Lung (tissue), 12 donors: ENCODE results near the gene FLII. TPM values are rescaled to one million over a fixed set of nuclear protein-coding genes. Genes with fewer than 3 reads are reported as not detected.

ENCODE experiments used
- ATAC-seq: fragments of 200-7000 bp; cut with Tn5 transposase; one replicate; pipeline ENCODE4 v1.9.1; 2020; ENCODE audit warnings: moderate number of reproducible peaks; ENCODE audit not compliant: insufficient read depth, low FRiP score
- DNase-seq, 3 donors: peaks; one replicate each; pipeline ENCODE4 v3.0.0-alpha.2; 2013 to 2017
- H3K27ac ChIP-seq, 2 donors: one replicate each; pipeline ENCODE4 v1.5.1; 2013; ENCODE audit warnings: mild to moderate bottlenecking in 2 of 2, moderate library complexity in 2 of 2, control low read depth in 1 of 2, inconsistent platforms in 1 of 2, low read depth in 1 of 2, low read length in 1 of 2
- H3K27me3 ChIP-seq, 3 donors: one replicate each; pipeline ENCODE4 v1.5.1; 2013; ENCODE audit warnings: low read length in 2 of 3; ENCODE audit not compliant: control insufficient read depth in 3 of 3, insufficient read depth in 3 of 3
- H3K36me3 ChIP-seq, 4 donors: one replicate each; pipeline ENCODE4 v1.5.1; 2013; ENCODE audit warnings: low read length in 4 of 4, mild to moderate bottlenecking in 1 of 4, moderate library complexity in 1 of 4; ENCODE audit not compliant: control insufficient read depth in 4 of 4, insufficient read depth in 4 of 4
- H3K4me1 ChIP-seq, 5 donors: one replicate each; pipeline ENCODE4 v1.5.1; 2013; ENCODE audit warnings: low read length in 5 of 5, mild to moderate bottlenecking in 2 of 5, moderate library complexity in 1 of 5; ENCODE audit not compliant: control insufficient read depth in 5 of 5, insufficient read depth in 5 of 5
- H3K4me3 ChIP-seq: one replicate; pipeline ENCODE4 v1.5.1; 2013; ENCODE audit warnings: mild to moderate bottlenecking, control low read depth, moderate library complexity
- H3K9ac ChIP-seq, 2 donors: one replicate each; pipeline ENCODE4 v1.5.1; 2013; ENCODE audit warnings: low read length in 2 of 2, control low read depth in 1 of 2; ENCODE audit not compliant: insufficient read depth in 1 of 2
- H3K9me3 ChIP-seq, 4 donors: one replicate each; pipeline ENCODE4 v1.5.1; 2013; ENCODE audit warnings: low read length in 3 of 4, mild to moderate bottlenecking in 1 of 4, moderate library complexity in 1 of 4; ENCODE audit not compliant: control insufficient read depth in 4 of 4, insufficient read depth in 3 of 4
- CTCF ChIP-seq: IDR thresholded peaks from 2 replicates; pipeline ENCODE4 v1.5.1; 2012; ENCODE audit warnings: mild to moderate bottlenecking; ENCODE audit errors: control extremely low read depth, extremely low read depth
- WGBS, 2 donors: extraction: QIAGEN DNeasy Blood & Tissue Kit; methylation state at CpG; one replicate each; pipeline ENCODE4 v1.1.7; 2013; 5-methylcytosine and 5-hydroxymethylcytosine counted together
- polyA plus RNA-seq, 2 donors: library from polyadenylated mRNA; stranded (reverse); fragments of 200-250 nt; gene quantifications; one replicate each; pipeline ENCODE4 v1.2.1, GENCODE V29; 2013
- total RNA-seq, 2 donors: library from RNA; depleted of rRNA in 1 of 2; stranded (reverse); fragments of >200 nt in 1 of 2; gene quantifications; one replicate each; pipeline ENCODE4 v1.2.1, GENCODE V29; 2014 to 2021
- donor health status: control.
- donor health status: control.
- donor health status: Bipolar disorder and iron deficiency.
- donor health status: healthy.
- donor health status: DM: yes; HTN: yes; CAD: no.

FLII gene
- total and polyA plus RNA-seq, 4 donors: 152 to 391 (median 266) TPM

GRCh38 chr17:18198530-18198929, 60.0 kb downstream of the FLII start:
- H3K27me3 ChIP-seq: no peaks in the 10 kb centered on the region
- TF ChIP-seq CTCF: no peak
- DNase-seq (no peak), ATAC-seq (no peak)
- H3K4me3 ChIP-seq: no peak overlapping the region
- no peak overlapping the region for H3K9ac ChIP-seq
- peaks cover 0 to 2% (median 0%) of the 10 kb centered on the region in 4 donors for H3K9me3 ChIP-seq
- peaks cover 15 to 48% (median 29%) of the 10 kb centered on the region in 4 donors for H3K36me3 ChIP-seq
- 46 to 62% methylated on average over 4 of the region's 4 CpGs for WGBS, 2 donors
- H3K27ac ChIP-seq: peak overlapping the region in 1 of 2 donors; percentile 16
- H3K4me1 ChIP-seq: peaks cover 0 to 18% (median 0%) of the 10 kb centered on the region in 5 donors

GRCh38 chr17:18197535-18198194, 60.9 kb downstream of the FLII start:
- peaks cover 15 to 43% (median 26%) of the 10 kb centered on the region in 4 donors for H3K36me3 ChIP-seq
- WGBS, 2 donors: 88 to 90% methylated on average over 3 of the region's 3 CpGs
- no peaks in the 10 kb centered on the region for H3K27me3 ChIP-seq
- no peak overlapping the region for H3K9ac ChIP-seq
- peaks cover 0 to 2% (median 0%) of the 10 kb centered on the region in 4 donors for H3K9me3 ChIP-seq
- no peak for TF ChIP-seq CTCF
- H3K27ac ChIP-seq: no peak overlapping the region
- H3K4me3 ChIP-seq: no peak overlapping the region
- no peak for DNase-seq
- peaks cover 0 to 18% (median 0%) of the 10 kb centered on the region in 5 donors for H3K4me1 ChIP-seq
- ATAC-seq: no peak

- Histone ChIP-seq H3K4me3 (no peak overlapping the region), H3K27me3 (no peaks in the 10 kb centered on the region), H3K9me3 (peaks cover 0 to 2% (median 0%) of the 10 kb centered on the region in 4 donors), H3K27ac (no peak overlapping the region), H3K4me1 (peaks cover 0 to 35% (median 9%) of the 10 kb centered on the region in 5 donors), H3K36me3 (peaks cover 13 to 40% (median 24%) of the 10 kb centered on the region in 4 donors), H3K9ac (no peak overlapping the region)
- ATAC-seq (no peak), DNase-seq (no peak)
- WGBS, 2 donors: 89 to 95% methylated on average over 5 of the region's 5 CpGs
- no peak for TF ChIP-seq CTCF
These were observed 63.3 kb downstream of the FLII start for GRCh38 chr17:18195246-18195645.

Other genes with a start within 250 kb of the FLII start
- 10 to 100 TPM; 17.7 to 32.9 TPM for gene ATPAF2, start 219.6 kb downstream of the FLII start, total RNA-seq
- 10 to 100 TPM; 22.8 to 23.7 TPM for gene ATPAF2, start 219.6 kb downstream of the FLII start, polyA plus RNA-seq
- 1 to 10 TPM; 6.5 to 7.2 TPM for gene GID4, start 219.3 kb downstream of the FLII start, total RNA-seq
- 1 to 10 TPM; 3.9 to 4.0 TPM for gene GID4, start 219.3 kb downstream of the FLII start, polyA plus RNA-seq
- gene DRG2, start 170.8 kb downstream of the FLII start, total RNA-seq: 10 to 100 TPM; 28.6 to 41.3 TPM
- 10 to 100 TPM; 32.7 to 38.5 TPM for gene DRG2, start 170.8 kb downstream of the FLII start, polyA plus RNA-seq
- 1 to 10 TPM; 2.1 to 2.4 TPM for gene MYO15A, start 150.0 kb downstream of the FLII start, total RNA-seq
- 1 to 10 TPM in 1 of 2 donors, under 1 TPM in 1; 0.56 to 2.7 TPM for gene MYO15A, start 150.0 kb downstream of the FLII start, polyA plus RNA-seq
- 100 to 1,000 TPM in 1 of 2 donors, 10 to 100 TPM in 1; 83.0 to 104 TPM for gene ALKBH5, start 74.9 kb downstream of the FLII start, total RNA-seq
- gene ALKBH5, start 74.9 kb downstream of the FLII start, polyA plus RNA-seq: 10 to 100 TPM; 30.2 to 36.5 TPM
- 10 to 100 TPM; 14.7 to 21.8 TPM for gene LLGL1, start 33.1 kb downstream of the FLII start, total RNA-seq
- gene LLGL1, start 33.1 kb downstream of the FLII start, polyA plus RNA-seq: 1 to 10 TPM; 7.1 to 9.5 TPM
- gene MIEF2, start 1.9 kb upstream of the FLII start, total RNA-seq: 10 to 100 TPM; 15.5 to 24.1 TPM
- gene MIEF2, start 1.9 kb upstream of the FLII start, polyA plus RNA-seq: 10 to 100 TPM in 1 of 2 donors, 1 to 10 TPM in 1; 7.3 to 10.8 TPM
- 10 to 100 TPM; 36.5 to 41.4 TPM for gene TOP3A, start 56.3 kb upstream of the FLII start, total RNA-seq
- 10 to 100 TPM; 14.6 to 17.0 TPM for gene TOP3A, start 56.3 kb upstream of the FLII start, polyA plus RNA-seq
- 10 to 100 TPM; 17.4 to 20.9 TPM for gene SMCR8, start 56.6 kb upstream of the FLII start, total RNA-seq
- 10 to 100 TPM in 1 of 2 donors, 1 to 10 TPM in 1; 4.2 to 12.7 TPM for gene SMCR8, start 56.6 kb upstream of the FLII start, polyA plus RNA-seq
- gene SHMT1, start 104.8 kb upstream of the FLII start, total RNA-seq: 10 to 100 TPM; 14.2 to 42.3 TPM
- 10 to 100 TPM; 21.9 to 28.7 TPM for gene SHMT1, start 104.8 kb upstream of the FLII start, polyA plus RNA-seq
- gene EVPLL, start 119.0 kb upstream of the FLII start, total RNA-seq: 1 to 10 TPM; 1.1 to 4.0 TPM
- 1 to 10 TPM; 2.0 to 4.3 TPM for gene EVPLL, start 119.0 kb upstream of the FLII start, polyA plus RNA-seq
- gene LGALS9C, start 218.1 kb upstream of the FLII start, total RNA-seq: under 1 TPM in 1 of 2 donors, not detected in 1; 0.64 TPM
- 1 to 10 TPM; 1.7 to 2.1 TPM for gene LGALS9C, start 218.1 kb upstream of the FLII start, polyA plus RNA-seq